IPS-NIHi7 (cell line): ENCODE measurements around the gene CDH4.

Source experiments
- DNase-seq: peaks from one replicate; pipeline ENCODE4 v3.0.0; 2012; ENCODE audit warnings: mixed read lengths; ENCODE audit errors: extremely low spot score

CDH4 gene

GRCh38 chr20:61601853-61602252 is 349.8 kb downstream of the CDH4 start:
- DNase-seq = no peak

- DNase-seq = no peak
Observed at GRCh38 chr20:61603715-61604114, 351.7 kb downstream of the CDH4 start.

GRCh38 chr20:61604549-61604948 is 352.5 kb downstream of the CDH4 start:
- no peak for DNase-seq

GRCh38 chr20:61605283-61605682 is 353.2 kb downstream of the CDH4 start:
- no peak for DNase-seq

- no peak for DNase-seq
Observed at GRCh38 chr20:61605862-61606557, 353.9 kb downstream of the CDH4 start.

- peak; percentile 86 for DNase-seq
Observed at GRCh38 chr20:61608275-61609085, 356.4 kb downstream of the CDH4 start.

GRCh38 chr20:61609461-61609860 is 357.4 kb downstream of the CDH4 start:
- no peak for DNase-seq

- DNase-seq = no peak
Observed at GRCh38 chr20:61611401-61612180, 359.5 kb downstream of the CDH4 start.

GRCh38 chr20:61613917-61614705 is 362.1 kb downstream of the CDH4 start:
- no peak for DNase-seq

- DNase-seq = no peak
Observed at GRCh38 chr20:61614706-61615100, 362.6 kb downstream of the CDH4 start.

- no peak for DNase-seq
Observed at GRCh38 chr20:61615806-61616205, 363.7 kb downstream of the CDH4 start.

- no peak for DNase-seq
Observed at GRCh38 chr20:61619751-61620150, 367.7 kb downstream of the CDH4 start.

- DNase-seq = no peak
Observed at GRCh38 chr20:61620174-61620573, 368.1 kb downstream of the CDH4 start.

GRCh38 chr20:61621035-61621730 is 369.1 kb downstream of the CDH4 start:
- no peak for DNase-seq

- DNase-seq = no peak
Observed at GRCh38 chr20:61621852-61622251, 369.8 kb downstream of the CDH4 start.

- DNase-seq = no peak
Observed at GRCh38 chr20:61623451-61623850, 371.4 kb downstream of the CDH4 start.

GRCh38 chr20:61625246-61625645 is 373.2 kb downstream of the CDH4 start:
- no peak for DNase-seq

GRCh38 chr20:61626412-61626811 is 374.4 kb downstream of the CDH4 start:
- no peak for DNase-seq

- DNase-seq = no peak
Observed at GRCh38 chr20:61627791-61628415, 375.8 kb downstream of the CDH4 start.

GRCh38 chr20:61628480-61628879 is 376.4 kb downstream of the CDH4 start:
- DNase-seq = no peak
